Fibroblast of lung (primary cell): ENCODE data around the gene AGBL1. TPM values are rescaled to one million over a fixed set of nuclear protein-coding genes. Genes with fewer than 3 reads are reported as not detected.

ENCODE experiments used
- DNase-seq, 2 donors: peaks; one replicate each; pipeline versions ENCODE4 v3.0.0 to v3.0.0-alpha.2; 2010; ENCODE audit warnings: low read depth in 2 of 2
- H2AFZ ChIP-seq: 2 replicates; pipeline ENCODE4 v1.5.1; 2012; ENCODE audit warnings: low read length, control low read depth, inconsistent platforms
- H3K27ac ChIP-seq: 2 replicates; pipeline ENCODE4 v1.5.1; 2011; ENCODE audit warnings: low read length, control low read depth; ENCODE audit not compliant: insufficient read depth
- H3K27me3 ChIP-seq: 2 replicates; pipeline ENCODE4 v1.5.1; 2011; ENCODE audit warnings: mild to moderate bottlenecking, low read length; ENCODE audit not compliant: control insufficient read depth, insufficient read depth
- H3K36me3 ChIP-seq: 2 replicates; pipeline ENCODE4 v1.5.1; 2011; ENCODE audit warnings: low read length; ENCODE audit not compliant: control insufficient read depth, insufficient read depth
- H3K4me1 ChIP-seq: 2 replicates; pipeline ENCODE4 v1.5.1; 2011; ENCODE audit warnings: low read length; ENCODE audit not compliant: control insufficient read depth, insufficient read depth; ENCODE audit errors: extremely low read depth
- H3K4me2 ChIP-seq: 2 replicates; pipeline ENCODE4 v1.5.1; 2011; ENCODE audit warnings: low read length, control low read depth; ENCODE audit not compliant: insufficient read depth; ENCODE audit errors: extremely low read depth
- H3K4me3 ChIP-seq, 4 experiments: fragments of 200-600 bp in 1 of 4; sonication (generic) in 1 of 4; replicated peaks in 1 of 4; 2 replicates each; pipeline ENCODE4 v1.5.1; 2011 to 2016; ENCODE audit warnings: low read length in 4 of 4, low read depth in 3 of 4, mild to moderate bottlenecking in 3 of 4, control low read depth in 2 of 4, inconsistent platforms in 1 of 4, mixed read lengths in 1 of 4; ENCODE audit not compliant: insufficient read depth in 1 of 4; ENCODE audit errors: control extremely low read depth in 1 of 4
- H3K79me2 ChIP-seq: 2 replicates; pipeline ENCODE4 v1.5.1; 2012; ENCODE audit warnings: mild to moderate bottlenecking, low read length, inconsistent platforms; ENCODE audit not compliant: control insufficient read depth, insufficient read depth
- H3K9ac ChIP-seq: 2 replicates; pipeline ENCODE4 v1.5.1; 2011; ENCODE audit warnings: mild to moderate bottlenecking, low read length, control low read depth; ENCODE audit not compliant: insufficient read depth
- H3K9me3 ChIP-seq: 2 replicates; pipeline ENCODE4 v1.5.1; 2012; ENCODE audit warnings: low read depth, low read length; ENCODE audit not compliant: control insufficient read depth, insufficient read depth
- H4K20me1 ChIP-seq: 2 replicates; pipeline ENCODE4 v1.5.1; 2011; ENCODE audit warnings: low read length; ENCODE audit not compliant: control insufficient read depth, insufficient read depth; ENCODE audit errors: extremely low read depth
- EZH2 ChIP-seq: IDR thresholded peaks from 2 replicates; pipeline ENCODE4 v1.5.1; 2012; ENCODE audit warnings: low read length, control low read depth, mild to moderate bottlenecking; ENCODE audit errors: missing control alignments
- polyA plus RNA-seq, 2 donors: library from polyadenylated mRNA; depleted of rRNA in 1 of 2; stranded (reverse) in 1 of 2; unstranded in 1 of 2; fragments of >200 nt; gene quantifications; 2 replicates each; pipeline ENCODE4 v1.2.1, GENCODE V29; 2011 to 2012; ENCODE audit warnings: missing spikeins in 1 of 2
- total RNA-seq: library from RNA; depleted of rRNA; stranded (reverse); fragments of >200 nt; gene quantifications from 2 replicates; pipeline ENCODE4 v1.2.1, GENCODE V29; 2014
- TF ChIP-seq, protein P1 (sequence below), 2 donors: IDR thresholded peaks in 1 of 2; conservative IDR thresholded peaks in 1 of 2; 1 replicate in 1 of 2; 2 replicates in 1 of 2; pipeline ENCODE4 v1.5.1; 2011 to 2012; ENCODE audit warnings: low read length in 2 of 2, control low read depth in 1 of 2, inconsistent platforms in 1 of 2, low read depth in 1 of 2, mild to moderate bottlenecking in 1 of 2

AGBL1 gene
- total and polyA plus RNA-seq, 2 donors (not counting 1 experiment from before 2014, with no cell fraction given), result not detected

DNA sequence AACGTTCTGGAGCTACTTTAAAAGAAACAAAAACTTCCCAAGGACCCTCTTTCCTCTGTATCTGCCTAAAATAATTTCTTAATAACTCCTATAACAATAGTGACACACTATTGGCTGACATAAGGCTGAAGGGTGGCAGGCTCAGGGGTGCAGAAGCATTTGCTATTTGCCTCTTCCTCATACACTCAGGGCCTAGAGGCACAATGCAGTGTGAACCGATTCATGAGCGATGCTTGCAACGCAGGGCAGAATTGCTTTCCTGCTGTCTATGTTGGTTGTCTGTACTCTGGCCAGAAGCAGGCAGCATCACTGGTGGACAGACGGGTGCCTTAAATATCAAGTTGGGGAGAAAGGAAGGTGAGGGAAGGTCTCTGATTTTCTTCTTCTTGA, 157.4 kb downstream of the AGBL1 start:
- DNase-seq, result no peak
- Histone ChIP-seq H3K36me3 (no peaks in the 10 kb centered on the region), H3K4me2 (no peak overlapping the region), H4K20me1 (no peaks in the 10 kb centered on the region), H3K27me3 (no peaks in the 10 kb centered on the region), H3K4me3 (no peak overlapping the region), H3K79me2 (no peaks in the 10 kb centered on the region), H2AFZ (no peak overlapping the region), H3K9me3 (no peaks in the 10 kb centered on the region), H3K9ac (no peak overlapping the region), H3K27ac (no peak overlapping the region), H3K4me1 (no peaks in the 10 kb centered on the region)
- no peak for TF ChIP-seq EZH2
- TF ChIP-seq, protein P1, sequence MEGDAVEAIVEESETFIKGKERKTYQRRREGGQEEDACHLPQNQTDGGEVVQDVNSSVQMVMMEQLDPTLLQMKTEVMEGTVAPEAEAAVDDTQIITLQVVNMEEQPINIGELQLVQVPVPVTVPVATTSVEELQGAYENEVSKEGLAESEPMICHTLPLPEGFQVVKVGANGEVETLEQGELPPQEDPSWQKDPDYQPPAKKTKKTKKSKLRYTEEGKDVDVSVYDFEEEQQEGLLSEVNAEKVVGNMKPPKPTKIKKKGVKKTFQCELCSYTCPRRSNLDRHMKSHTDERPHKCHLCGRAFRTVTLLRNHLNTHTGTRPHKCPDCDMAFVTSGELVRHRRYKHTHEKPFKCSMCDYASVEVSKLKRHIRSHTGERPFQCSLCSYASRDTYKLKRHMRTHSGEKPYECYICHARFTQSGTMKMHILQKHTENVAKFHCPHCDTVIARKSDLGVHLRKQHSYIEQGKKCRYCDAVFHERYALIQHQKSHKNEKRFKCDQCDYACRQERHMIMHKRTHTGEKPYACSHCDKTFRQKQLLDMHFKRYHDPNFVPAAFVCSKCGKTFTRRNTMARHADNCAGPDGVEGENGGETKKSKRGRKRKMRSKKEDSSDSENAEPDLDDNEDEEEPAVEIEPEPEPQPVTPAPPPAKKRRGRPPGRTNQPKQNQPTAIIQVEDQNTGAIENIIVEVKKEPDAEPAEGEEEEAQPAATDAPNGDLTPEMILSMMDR (conservative IDR thresholded peaks at IDR 0.05 in 1 of 2, IDR thresholded peaks at IDR 0.05 in 1 of 2; ENCODE audit: low read depth in 1 of 2, low read length in 2 of 2), result no peak

DNA sequence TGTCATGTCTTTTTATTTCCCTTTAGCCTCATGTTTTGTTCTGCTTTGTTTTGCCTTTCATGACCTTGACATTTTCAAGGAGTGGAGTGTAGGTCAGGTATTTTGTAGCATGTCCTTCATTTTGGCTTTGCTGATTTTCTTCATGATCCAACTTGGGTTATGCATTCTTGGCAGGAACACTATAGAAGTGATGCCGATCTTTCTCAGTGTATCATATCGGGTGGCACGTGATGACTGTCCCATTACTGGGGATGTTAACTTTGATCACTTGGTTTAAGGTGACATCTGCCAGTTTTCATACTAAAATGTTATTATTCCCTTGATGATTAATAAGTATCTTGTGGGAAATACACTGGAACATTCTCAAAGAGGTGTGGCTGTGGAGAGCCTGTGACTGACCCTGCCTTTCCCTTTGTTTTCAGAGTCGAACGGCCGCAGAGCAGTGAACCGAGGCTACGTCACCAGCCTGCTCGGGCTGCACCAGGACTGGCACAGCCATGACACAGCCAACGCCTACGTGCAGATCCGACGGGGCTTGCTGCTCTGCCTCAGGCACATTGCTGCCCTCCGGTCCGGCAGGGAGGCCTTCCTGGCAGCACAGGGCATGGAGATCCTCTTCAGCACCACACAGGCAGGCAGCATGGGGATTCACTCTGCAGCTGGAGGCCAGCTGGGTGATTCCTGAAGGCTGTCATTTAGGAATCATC, 167.7 kb downstream of the AGBL1 start:
- Histone ChIP-seq H2AFZ (no peak overlapping the region), H4K20me1 (no peaks in the 10 kb centered on the region), H3K4me1 (no peaks in the 10 kb centered on the region), H3K9me3 (no peaks in the 10 kb centered on the region), H3K4me3 (no peak overlapping the region), H3K4me2 (no peak overlapping the region), H3K9ac (no peak overlapping the region), H3K27ac (no peak overlapping the region), H3K27me3 (no peaks in the 10 kb centered on the region), H3K36me3 (no peaks in the 10 kb centered on the region), H3K79me2 (no peaks in the 10 kb centered on the region)
- DNase-seq, result no peak
- TF ChIP-seq, protein P1 (conservative IDR thresholded peaks at IDR 0.05 in 1 of 2, IDR thresholded peaks at IDR 0.05 in 1 of 2; ENCODE audit: low read depth in 1 of 2, low read length in 2 of 2), result no peak

DNA sequence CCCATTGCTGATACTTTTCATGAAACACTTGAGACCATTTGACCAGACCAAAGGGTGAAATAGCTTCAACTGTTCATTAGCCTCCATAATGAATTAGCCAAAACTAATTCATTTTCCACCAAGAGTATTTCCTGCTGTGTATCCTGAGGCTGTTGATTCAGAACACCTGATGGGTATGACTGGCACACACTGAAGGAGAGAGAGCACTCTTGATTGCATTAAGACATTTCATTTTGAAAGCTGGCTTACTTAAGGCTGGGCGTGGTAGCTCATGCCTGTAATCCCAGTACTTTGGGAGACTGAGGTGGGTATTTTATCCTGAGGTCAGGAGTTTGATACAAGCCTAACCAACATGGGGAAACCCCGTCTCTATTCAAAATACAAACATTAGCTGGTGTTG, 175.6 kb downstream of the AGBL1 start:
- H3K4me1 ChIP-seq, result no peaks in the 10 kb centered on the region
- no peak overlapping the region for H2AFZ ChIP-seq
- H3K9ac ChIP-seq, result no peak overlapping the region
- H3K36me3 ChIP-seq, result no peaks in the 10 kb centered on the region
- H4K20me1 ChIP-seq, result no peaks in the 10 kb centered on the region
- no peak overlapping the region for H3K4me3 ChIP-seq
- DNase-seq, result no peak
- H3K27ac ChIP-seq, result no peak overlapping the region
- TF ChIP-seq EZH2, result no peak
- TF ChIP-seq, protein P1 (conservative IDR thresholded peaks at IDR 0.05 in 1 of 2, IDR thresholded peaks at IDR 0.05 in 1 of 2; ENCODE audit: low read depth in 1 of 2, low read length in 2 of 2), result no peak
- H3K9me3 ChIP-seq, result no peaks in the 10 kb centered on the region
- H3K4me2 ChIP-seq, result no peak overlapping the region
- no peaks in the 10 kb centered on the region for H3K79me2 ChIP-seq
- H3K27me3 ChIP-seq, result no peaks in the 10 kb centered on the region
